ENCODE measurements around the gene SEMA4G.
A peak's percentile ranks its signal among the peaks of the same experiment; 100 is the strongest.

Gene SEMA4G

GRCh38 chr10:100969187-100970075, at the start of gene SEMA4G:
Gene SEMA4G (plus strand): TSS chr10:100969504. CDS start chr10:100972913, 3,409 bp downstream.
- peak; percentile 42 to 45 for DNase-seq

GRCh38 chr10:100923580-100923979, 45.7 kb upstream of the SEMA4G start:
- DNase-seq = no peak

GRCh38 chr10:100927266-100927665, 42.0 kb upstream of the SEMA4G start:
- no peak for DNase-seq

GRCh38 chr10:100928039-100928438, 41.3 kb upstream of the SEMA4G start:
- DNase-seq = no peak

- DNase-seq = no peak
These were observed 38.9 kb upstream of the SEMA4G start for GRCh38 chr10:100930368-100930767.

GRCh38 chr10:100934084-100934659, 35.1 kb upstream of the SEMA4G start:
- no peak for DNase-seq

GRCh38 chr10:100939763-100940344, 29.4 kb upstream of the SEMA4G start:
- DNase-seq = no peak

- no peak for DNase-seq
These were observed 27.1 kb upstream of the SEMA4G start for GRCh38 chr10:100942229-100942628.

GRCh38 chr10:100943508-100943907, 25.8 kb upstream of the SEMA4G start:
- DNase-seq = no peak

- DNase-seq = no peak
These were observed 23.6 kb upstream of the SEMA4G start for GRCh38 chr10:100945754-100946153.

- no peak for DNase-seq
These were observed 20.4 kb upstream of the SEMA4G start for GRCh38 chr10:100948916-100949315.

- DNase-seq = no peak
These were observed 9.1 kb upstream of the SEMA4G start for GRCh38 chr10:100960251-100960650.

GRCh38 chr10:100962351-100963080, 6.8 kb upstream of the SEMA4G start:
- DNase-seq = no peak

GRCh38 chr10:100963826-100964225, 5.5 kb upstream of the SEMA4G start:
- DNase-seq = no peak

GRCh38 chr10:100965820-100966219, 3.5 kb upstream of the SEMA4G start:
- DNase-seq = no peak

- no peak for DNase-seq
These were observed 2.4 kb upstream of the SEMA4G start for GRCh38 chr10:100966887-100967286.

- no peak for DNase-seq
These were observed 2.0 kb upstream of the SEMA4G start for GRCh38 chr10:100967332-100967731.

GRCh38 chr10:100968062-100968736, 1.1 kb upstream of the SEMA4G start:
- DNase-seq = no peak

GRCh38 chr10:100968863-100969186, 479 bp upstream of the SEMA4G start:
- DNase-seq = no peak

- no peak for DNase-seq
These were observed 991 bp downstream of the SEMA4G start for GRCh38 chr10:100970076-100970913.

- no peak for DNase-seq
These were observed 1.9 kb downstream of the SEMA4G start for GRCh38 chr10:100970914-100971811.
